IPS DF 19.7 (cell line): ENCODE data around the gene SYS1.
"Not testable (repeated sequence)": the region's sequence is repeated elsewhere in the genome, so short reads cannot be mapped to it uniquely, and the experiment has no call there.

Experiments used
- DNase-seq: peaks from one replicate; pipeline ENCODE4 v3.0.0-alpha.2; 2013; ENCODE audit warnings: low read depth, low spot score

Gene SYS1

GRCh38 chr20:45339799-45340198 is 23.2 kb upstream of the SYS1 start:
- DNase-seq = no peak

GRCh38 chr20:45340236-45340847 is 22.6 kb upstream of the SYS1 start:
- DNase-seq = no peak

- DNase-seq = no peak
Observed at GRCh38 chr20:45340951-45341350, 22.0 kb upstream of the SYS1 start.

DNA sequence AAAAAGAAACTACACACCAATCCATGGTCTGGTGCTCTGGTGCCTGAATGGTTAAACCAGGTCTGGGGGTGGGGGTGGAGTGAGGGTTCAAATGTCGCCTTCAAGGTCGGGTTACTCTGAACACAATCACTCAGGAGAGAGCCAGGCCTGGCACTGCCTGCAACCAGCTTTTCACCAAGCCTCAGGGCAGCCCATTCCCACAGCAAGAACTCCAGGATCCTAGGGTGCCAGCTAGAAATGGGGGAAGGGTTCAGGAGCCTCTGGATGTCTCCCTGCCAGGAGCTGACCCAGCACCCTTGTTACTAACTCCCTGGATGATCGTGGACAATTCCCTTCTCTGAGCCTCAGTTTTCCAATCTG is 21.4 kb upstream of the SYS1 start:
- no peak for DNase-seq

GRCh38 chr20:45341939-45342854 is 20.8 kb upstream of the SYS1 start:
- no peak for DNase-seq

- no peak for DNase-seq
Observed at GRCh38 chr20:45342855-45343531, 20.0 kb upstream of the SYS1 start.

- DNase-seq = no peak
Observed at GRCh38 chr20:45343532-45344167, 19.3 kb upstream of the SYS1 start.

DNA sequence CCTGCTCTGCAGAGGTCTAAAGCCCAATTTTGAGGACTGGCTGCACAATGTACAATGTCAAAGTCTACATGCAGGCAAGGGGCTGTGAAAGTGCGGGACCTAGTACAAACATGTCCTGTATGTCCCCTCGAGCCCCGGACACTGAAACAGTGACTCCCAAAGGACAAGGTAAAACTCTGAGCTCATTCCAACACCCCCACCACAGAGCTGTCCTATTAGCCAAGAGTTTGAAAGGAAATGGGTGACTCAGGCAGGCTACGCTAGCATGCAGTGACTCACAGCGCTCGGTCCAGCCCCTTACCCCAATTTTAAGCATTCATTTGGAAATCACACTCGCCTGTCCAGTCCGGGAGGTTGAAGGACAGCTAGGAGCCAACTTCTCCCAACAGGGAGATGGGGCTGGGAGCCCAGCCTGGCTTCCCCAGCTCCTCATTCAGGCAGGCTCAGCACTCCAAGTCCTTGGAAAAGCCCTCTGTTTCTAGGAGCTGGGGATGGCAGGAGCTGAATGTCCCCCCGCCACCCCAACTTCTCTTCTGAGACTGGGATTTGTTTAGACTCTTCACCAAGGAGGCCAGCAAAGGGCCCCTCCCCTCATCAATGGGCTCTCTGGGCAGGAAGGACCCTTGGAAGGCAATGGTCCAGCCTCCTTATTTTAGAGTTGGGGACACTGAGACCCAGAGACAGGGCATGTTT is 18.6 kb upstream of the SYS1 start:
- no peak for DNase-seq

- DNase-seq = no peak
Observed at GRCh38 chr20:45345104-45345936, 17.6 kb upstream of the SYS1 start.

- no peak for DNase-seq
Observed at GRCh38 chr20:45346291-45346718, 16.7 kb upstream of the SYS1 start.

DNA sequence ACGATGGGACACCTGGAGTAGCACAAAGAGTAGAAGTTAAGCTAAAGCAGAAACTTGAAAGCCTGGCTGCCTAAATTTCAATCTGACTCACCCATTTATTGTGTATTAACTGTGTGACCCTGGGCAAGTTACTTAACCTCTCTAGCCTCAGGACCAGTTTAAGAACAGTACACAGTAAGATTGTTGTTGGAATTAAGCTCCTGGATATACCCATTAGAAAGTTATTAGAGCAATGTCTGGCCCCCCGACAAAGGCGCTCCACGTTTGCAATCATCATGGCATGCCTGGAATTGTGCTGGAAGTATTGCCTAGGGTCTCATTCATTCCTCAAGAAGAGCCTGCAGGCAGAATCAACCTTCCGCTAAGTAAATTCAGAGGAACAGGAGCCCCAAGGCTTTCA is 16.1 kb upstream of the SYS1 start:
- no peak for DNase-seq

- DNase-seq = no peak
Observed at GRCh38 chr20:45347297-45347935, 15.5 kb upstream of the SYS1 start.

GRCh38 chr20:45347936-45348778 is 14.8 kb upstream of the SYS1 start, which contains the start of gene SDC4:
Gene SDC4 (minus strand): TSS chr20:45348424. CDS start chr20:45348384, 40 bp downstream.
- DNase-seq = no peak

- DNase-seq = no peak
Observed at GRCh38 chr20:45350217-45350616, 12.7 kb upstream of the SYS1 start.

GRCh38 chr20:45350795-45351194 is 12.2 kb upstream of the SYS1 start:
- not testable (repeated sequence) for DNase-seq

DNA sequence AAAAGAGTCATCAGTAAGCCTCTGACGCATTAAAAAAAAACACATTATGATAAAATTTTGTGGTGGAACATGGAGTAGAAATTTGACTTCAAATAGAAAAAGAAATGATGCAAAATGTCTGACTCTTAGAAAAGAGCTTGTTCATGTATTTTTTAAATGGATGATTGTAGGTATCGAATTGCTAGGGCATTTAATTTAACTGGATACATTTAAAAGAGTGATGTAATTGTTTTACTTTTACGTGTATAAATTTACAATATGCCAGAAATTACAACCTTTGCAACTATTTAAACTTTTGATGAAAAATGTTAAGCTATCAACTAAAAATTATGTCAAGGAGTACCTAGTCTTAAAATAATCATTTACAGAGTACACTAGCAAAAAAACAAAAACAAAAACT is 10.2 kb upstream of the SYS1 start:
- no peak for DNase-seq

DNA sequence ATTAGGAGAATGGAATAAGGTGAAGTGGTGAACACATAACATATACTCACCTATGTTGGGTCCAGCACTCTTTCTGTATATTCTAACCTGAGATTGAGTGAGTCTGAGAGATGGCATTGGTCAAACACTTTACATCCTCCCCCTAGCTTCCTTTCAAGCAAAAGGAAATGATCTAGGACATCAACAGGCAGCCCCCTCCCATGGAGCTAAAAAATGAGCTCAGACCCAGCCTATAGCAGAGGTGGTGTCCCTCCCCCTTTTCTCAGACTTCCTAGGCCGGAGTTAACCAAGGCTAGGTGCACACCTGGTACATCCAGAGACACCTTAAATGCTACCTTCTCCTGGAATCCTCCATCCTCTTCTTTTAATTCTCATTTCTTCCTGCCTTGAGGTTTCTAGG is 9.2 kb upstream of the SYS1 start:
- no peak for DNase-seq

DNA sequence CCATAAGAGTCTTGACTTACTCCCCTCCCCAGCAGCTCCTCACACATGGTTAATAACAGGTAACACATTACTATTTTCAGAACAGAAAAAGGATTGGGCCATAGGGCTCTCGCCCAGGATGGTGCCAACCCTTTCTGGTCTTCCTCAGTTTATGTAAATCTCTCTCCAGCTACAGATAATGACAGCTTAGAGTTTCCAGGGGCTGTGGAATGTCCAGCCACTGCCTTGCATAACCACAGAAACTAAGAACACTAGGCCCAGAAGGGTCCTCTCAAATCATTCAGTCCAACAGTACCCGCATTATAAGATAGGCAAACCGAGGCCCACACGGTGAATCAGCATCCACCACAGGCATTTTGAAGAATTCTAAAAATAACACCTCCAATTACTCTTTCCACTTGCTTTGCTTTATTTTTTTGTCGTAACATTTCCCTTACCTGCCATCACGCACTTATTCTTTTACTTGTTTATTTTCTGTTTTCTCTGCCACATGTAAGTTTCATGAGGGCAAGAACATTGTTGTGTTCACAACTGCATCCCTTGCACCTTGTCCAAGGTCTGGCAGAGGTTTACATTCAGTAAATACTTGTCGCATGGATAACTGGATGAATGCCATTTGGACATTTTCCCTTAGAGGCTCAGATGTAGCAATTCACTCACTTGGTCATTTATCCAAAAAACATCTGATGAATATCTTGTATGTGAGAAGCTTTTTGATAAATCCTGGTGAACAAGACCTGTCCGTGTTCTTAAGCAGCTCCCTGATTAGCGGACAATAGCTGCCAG is 8.3 kb upstream of the SYS1 start:
- no peak for DNase-seq
